ENCODE data around the gene DNHD1.
A peak's percentile ranks its signal among the peaks of the same experiment; 100 is the strongest.

DNHD1 gene

GRCh38 chr11:6611092-6611962, 114.2 kb downstream of the DNHD1 start:
- peak; percentile 13 for DNase-seq (ENCODE audit: low spot score)

GRCh38 chr11:6611963-6612212, 114.8 kb downstream of the DNHD1 start:
- no peak for DNase-seq (ENCODE audit: low spot score)

GRCh38 chr11:6612213-6613041, 115.3 kb downstream of the DNHD1 start, which contains the start of gene TAF10:
TSS of gene TAF10 (minus strand) at chr11:6612216. CDS start at chr11:6612189, 27 bp downstream.
- DNase-seq (ENCODE audit: low spot score), result peak; percentile 96

- no peak for DNase-seq (ENCODE audit: low spot score)
These were observed 116.4 kb downstream of the DNHD1 start for GRCh38 chr11:6613496-6613895.

GRCh38 chr11:6614446-6614845, 117.4 kb downstream of the DNHD1 start:
- no peak for DNase-seq (ENCODE audit: low spot score)

GRCh38 chr11:6615046-6615445, 118.0 kb downstream of the DNHD1 start:
- no peak for DNase-seq (ENCODE audit: low spot score)

- no peak for DNase-seq (ENCODE audit: low spot score)
These were observed 119.0 kb downstream of the DNHD1 start for GRCh38 chr11:6615882-6616585.

GRCh38 chr11:6616596-6617250, 119.6 kb downstream of the DNHD1 start:
- no peak for DNase-seq (ENCODE audit: low spot score)

- no peak for DNase-seq (ENCODE audit: low spot score)
These were observed 120.3 kb downstream of the DNHD1 start for GRCh38 chr11:6617315-6617781.

GRCh38 chr11:6618117-6619003, 121.3 kb downstream of the DNHD1 start:
- peak; percentile 80 for DNase-seq (ENCODE audit: low spot score)

GRCh38 chr11:6619004-6619745, 122.1 kb downstream of the DNHD1 start, which contains the start of gene TPP1:
TSS of gene TPP1 (minus strand) at chr11:6619422. CDS start at chr11:6619400, 22 bp downstream.
- DNase-seq (ENCODE audit: low spot score), result peak; percentile 89

GRCh38 chr11:6620636-6621035, 123.6 kb downstream of the DNHD1 start:
- DNase-seq (ENCODE audit: low spot score), result no peak
